MM.1S (cell line): ENCODE data around the gene BMP3.

Experiments used
- DNase-seq: peaks from one replicate; pipeline ENCODE4 v3.0.0-alpha.2; 2015
- H2AFZ ChIP-seq: fragments of 300-600 bp; sonication (generic); 2 replicates; pipeline ENCODE4 v1.6.0; 2016; ENCODE audit warnings: antibody characterized with exemption, low read length
- H3F3A ChIP-seq: fragments of 300-600 bp; sonication (generic); 2 replicates; pipeline ENCODE4 v1.6.1; 2016; ENCODE audit warnings: mild to moderate bottlenecking, antibody characterized with exemption, low read length, moderate library complexity, mixed read lengths; ENCODE audit not compliant: insufficient read depth
- H3K27ac ChIP-seq: fragments of 300-600 bp; sonication (generic); 2 replicates; pipeline ENCODE4 v1.5.1; 2016; ENCODE audit warnings: mild to moderate bottlenecking, low read length
- H3K27me3 ChIP-seq: fragments of 300-600 bp; sonication (generic); replicated peaks from 2 replicates; pipeline ENCODE4 v1.6.0; 2016; ENCODE audit warnings: low read length; ENCODE audit not compliant: insufficient read depth
- H3K36me3 ChIP-seq: fragments of 300-600 bp; sonication (generic); replicated peaks from 2 replicates; pipeline ENCODE4 v1.6.1; 2016; ENCODE audit warnings: mild to moderate bottlenecking, low read length, mixed read lengths; ENCODE audit not compliant: insufficient read depth
- H3K4me1 ChIP-seq: fragments of 300-600 bp; sonication (generic); 2 replicates; pipeline ENCODE4 v1.6.1; 2016; ENCODE audit warnings: low read length, mixed read lengths
- H3K4me2 ChIP-seq: fragments of 300-600 bp; sonication (generic); 2 replicates; pipeline ENCODE4 v1.6.0; 2016; ENCODE audit warnings: low read depth, low read length
- H3K4me3 ChIP-seq: fragments of 300-600 bp; sonication (generic); 2 replicates; pipeline ENCODE4 v1.5.1; 2016; ENCODE audit warnings: low read length, mixed read lengths
- H3K79me2 ChIP-seq: fragments of 300-600 bp; sonication (generic); 2 replicates; pipeline ENCODE4 v1.6.1; 2016; ENCODE audit warnings: mixed run types, low read length, mixed read lengths
- H3K9ac ChIP-seq: fragments of 300-600 bp; sonication (generic); 2 replicates; pipeline ENCODE4 v1.6.1; 2016; ENCODE audit warnings: low read length, mixed read lengths
- H3K9me2 ChIP-seq: fragments of 300-600 bp; sonication (generic); replicated peaks from 2 replicates; pipeline ENCODE4 v1.6.1; 2016; ENCODE audit warnings: mild to moderate bottlenecking, low read length, mixed read lengths; ENCODE audit not compliant: insufficient read depth
- H3K9me3 ChIP-seq: fragments of 300-600 bp; sonication (generic); replicated peaks from 2 replicates; pipeline ENCODE4 v1.6.1; 2016; ENCODE audit warnings: mild to moderate bottlenecking, low read length, mixed read lengths; ENCODE audit not compliant: insufficient read depth
- H4K20me1 ChIP-seq: fragments of 300-600 bp; sonication (generic); 2 replicates; pipeline ENCODE4 v1.6.1; 2016; ENCODE audit warnings: mild to moderate bottlenecking, low read length, moderate library complexity, mixed read lengths; ENCODE audit not compliant: insufficient read depth
- EZH2 ChIP-seq: fragments of 300-600 bp; sonication (generic); optimal IDR thresholded peaks from 2 replicates; pipeline ENCODE3; 2017; ENCODE audit warnings: low read depth, mild to moderate bottlenecking, antibody characterized with exemption, low read length, mixed read lengths
- EZH2phosphoT487 ChIP-seq: fragments of 300-600 bp; sonication (generic); IDR thresholded peaks from 2 replicates; pipeline ENCODE4 v1.6.1; 2018; ENCODE audit warnings: antibody characterized with exemption, low read length
- TF ChIP-seq, protein P1 (sequence below): fragments of 300-600 bp; sonication (generic); IDR thresholded peaks from 2 replicates; pipeline ENCODE4 v1.5.1; 2016; ENCODE audit warnings: antibody characterized with exemption, low read length, mixed read lengths

Gene BMP3

GRCh38 chr4:81040012-81040659, 9.6 kb downstream of the BMP3 start:
- Histone ChIP-seq H3K9me2 (no peaks in the 10 kb centered on the region), H3K4me2 (no peak overlapping the region), H3K4me3 (no peak overlapping the region), H4K20me1 (no peaks in the 10 kb centered on the region), H3K36me3 (no peaks in the 10 kb centered on the region), H3K79me2 (no peaks in the 10 kb centered on the region), H3K4me1 (no peaks in the 10 kb centered on the region), H3K27me3 (peaks cover 57% of the 10 kb centered on the region), H3K9ac (no peak overlapping the region), H3F3A (no peaks in the 10 kb centered on the region), H2AFZ (no peak overlapping the region), H3K27ac (no peak overlapping the region), H3K9me3 (no peaks in the 10 kb centered on the region)
- peak; percentile 45 for DNase-seq
- TF ChIP-seq EZH2, result no peak
- TF ChIP-seq, protein P1, sequence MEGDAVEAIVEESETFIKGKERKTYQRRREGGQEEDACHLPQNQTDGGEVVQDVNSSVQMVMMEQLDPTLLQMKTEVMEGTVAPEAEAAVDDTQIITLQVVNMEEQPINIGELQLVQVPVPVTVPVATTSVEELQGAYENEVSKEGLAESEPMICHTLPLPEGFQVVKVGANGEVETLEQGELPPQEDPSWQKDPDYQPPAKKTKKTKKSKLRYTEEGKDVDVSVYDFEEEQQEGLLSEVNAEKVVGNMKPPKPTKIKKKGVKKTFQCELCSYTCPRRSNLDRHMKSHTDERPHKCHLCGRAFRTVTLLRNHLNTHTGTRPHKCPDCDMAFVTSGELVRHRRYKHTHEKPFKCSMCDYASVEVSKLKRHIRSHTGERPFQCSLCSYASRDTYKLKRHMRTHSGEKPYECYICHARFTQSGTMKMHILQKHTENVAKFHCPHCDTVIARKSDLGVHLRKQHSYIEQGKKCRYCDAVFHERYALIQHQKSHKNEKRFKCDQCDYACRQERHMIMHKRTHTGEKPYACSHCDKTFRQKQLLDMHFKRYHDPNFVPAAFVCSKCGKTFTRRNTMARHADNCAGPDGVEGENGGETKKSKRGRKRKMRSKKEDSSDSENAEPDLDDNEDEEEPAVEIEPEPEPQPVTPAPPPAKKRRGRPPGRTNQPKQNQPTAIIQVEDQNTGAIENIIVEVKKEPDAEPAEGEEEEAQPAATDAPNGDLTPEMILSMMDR, result peak; percentile 71

GRCh38 chr4:81042578-81043365, 12.3 kb downstream of the BMP3 start:
- H3K9me3 ChIP-seq, result no peaks in the 10 kb centered on the region
- H3K36me3 ChIP-seq, result no peaks in the 10 kb centered on the region
- H2AFZ ChIP-seq, result no peak overlapping the region
- H3K9me2 ChIP-seq, result no peaks in the 10 kb centered on the region
- H3F3A ChIP-seq, result no peaks in the 10 kb centered on the region
- H4K20me1 ChIP-seq, result no peaks in the 10 kb centered on the region
- H3K4me3 ChIP-seq, result no peak overlapping the region
- H3K27me3 ChIP-seq, result peaks cover 83% of the 10 kb centered on the region
- no peak overlapping the region for H3K9ac ChIP-seq
- DNase-seq, result no peak
- H3K4me2 ChIP-seq, result no peak overlapping the region
- no peaks in the 10 kb centered on the region for H3K4me1 ChIP-seq
- TF ChIP-seq EZH2, result no peak
- TF ChIP-seq, protein P1, result no peak
- no peak for TF ChIP-seq EZH2phosphoT487
- no peaks in the 10 kb centered on the region for H3K79me2 ChIP-seq
- H3K27ac ChIP-seq, result no peak overlapping the region

- H3K79me2 ChIP-seq, result no peaks in the 10 kb centered on the region
- H3K9me3 ChIP-seq, result no peaks in the 10 kb centered on the region
- H4K20me1 ChIP-seq, result peaks cover 8% of the 10 kb centered on the region; the same call in 1 of the 2 replicates
- no peak overlapping the region for H3K4me2 ChIP-seq
- H3K4me3 ChIP-seq, result no peak overlapping the region
- no peak overlapping the region for H3K27ac ChIP-seq
- H2AFZ ChIP-seq, result no peak overlapping the region
- no peaks in the 10 kb centered on the region for H3K9me2 ChIP-seq
- H3K27me3 ChIP-seq, result peaks cover 92% of the 10 kb centered on the region
- no peak overlapping the region for H3K9ac ChIP-seq
- H3K36me3 ChIP-seq, result no peaks in the 10 kb centered on the region
- TF ChIP-seq EZH2phosphoT487 (no peak), EZH2 (no peak)
- TF ChIP-seq, protein P1, result no peak
- no peak for DNase-seq
- H3F3A ChIP-seq, result peaks cover 14% of the 10 kb centered on the region
- H3K4me1 ChIP-seq, result peaks cover 8% of the 10 kb centered on the region
Observed at GRCh38 chr4:81049330-81049729, 18.8 kb downstream of the BMP3 start.
